ENCODE measurements around the gene FKBP10.
"Not testable (repeated sequence)": the region's sequence is repeated elsewhere in the genome, so short reads cannot be mapped to it uniquely, and the experiment has no call there.

Gene FKBP10

GRCh38 chr17:41844971-41845370, 32.2 kb downstream of the FKBP10 start:
- no peak for DNase-seq

GRCh38 chr17:41848788-41849187, 36.0 kb downstream of the FKBP10 start:
- DNase-seq, result no peak

- no peak for DNase-seq
These were observed 36.6 kb downstream of the FKBP10 start for GRCh38 chr17:41849251-41849990.

- not testable (repeated sequence) for DNase-seq
These were observed 38.6 kb downstream of the FKBP10 start for GRCh38 chr17:41851382-41851781.

- DNase-seq, result no peak
These were observed 47.6 kb downstream of the FKBP10 start for GRCh38 chr17:41860254-41860931.

- no peak for DNase-seq
These were observed 50.5 kb downstream of the FKBP10 start for GRCh38 chr17:41863074-41863848.

GRCh38 chr17:41864498-41864835, 51.7 kb downstream of the FKBP10 start:
- DNase-seq, result no peak

- DNase-seq, result peak; percentile 85
These were observed 52.2 kb downstream of the FKBP10 start, which contains the start of gene KLHL11 for GRCh38 chr17:41864836-41865595. KLHL11 (minus strand) TSS chr17:41865423; CDS start chr17:41865370, 53 bp downstream.

- no peak for DNase-seq
These were observed 52.7 kb downstream of the FKBP10 start for GRCh38 chr17:41865596-41865893.

- DNase-seq, result no peak
These were observed 55.8 kb downstream of the FKBP10 start for GRCh38 chr17:41868568-41868967.

- DNase-seq, result no peak
These were observed 56.6 kb downstream of the FKBP10 start for GRCh38 chr17:41869426-41869825.

- no peak for DNase-seq
These were observed 57.3 kb downstream of the FKBP10 start for GRCh38 chr17:41870097-41870496.

GRCh38 chr17:41870627-41871026, 57.8 kb downstream of the FKBP10 start:
- no peak for DNase-seq

GRCh38 chr17:41871789-41872188, 59.0 kb downstream of the FKBP10 start:
- no peak for DNase-seq
